Sigmoid colon (tissue), 7 donors: ENCODE data around the gene CEACAM16. TPM values are rescaled to one million over a fixed set of nuclear protein-coding genes. Genes with fewer than 3 reads are reported as not detected.

ENCODE experiments used
- DNase-seq: peaks from one replicate; pipeline ENCODE4 v3.0.0-alpha.2; 2019
- H3K27ac ChIP-seq, 4 donors: fragments of 200-600 bp; sonication (generic); one replicate each; pipeline ENCODE4 v1.5.1; 2016 to 2019; ENCODE audit warnings: mild to moderate bottlenecking in 1 of 4
- H3K27me3 ChIP-seq, 3 donors: fragments of 200-600 bp; sonication (generic); one replicate each; pipeline ENCODE4 v1.5.1; 2019; ENCODE audit warnings: mild to moderate bottlenecking in 1 of 3
- H3K36me3 ChIP-seq, 4 donors: fragments of 200-600 bp; sonication (generic); one replicate each; pipeline ENCODE4 v1.5.1; 2016 to 2019
- H3K4me1 ChIP-seq, 4 donors: fragments of 200-600 bp; sonication (generic); one replicate each; pipeline ENCODE4 v1.5.1; 2017 to 2019
- H3K4me3 ChIP-seq, 4 donors: fragments of 200-600 bp; sonication (generic); one replicate each; pipeline ENCODE4 v1.5.1; 2017 to 2019; ENCODE audit warnings: mild to moderate bottlenecking in 2 of 4, moderate library complexity in 1 of 4
- H3K9me3 ChIP-seq, 4 donors: fragments of 200-600 bp in 3 of 4; sonication (generic) in 3 of 4; one replicate each; pipeline versions ENCODE4 v1.5.1 to v1.6.1; 2013 to 2019
- EP300 ChIP-seq, 4 donors: sonication (generic); formaldehyde crosslinking; IDR thresholded peaks; one replicate each; pipeline ENCODE4 v1.6.1; 2017; ENCODE audit warnings: antibody characterized with exemption in 4 of 4
- POLR2A ChIP-seq, 2 donors: fragments of 450-650 bp; IDR thresholded peaks; one replicate each; pipeline ENCODE4 v1.6.1; 2016; ENCODE audit warnings: antibody characterized with exemption in 2 of 2, mild to moderate bottlenecking in 2 of 2, moderate library complexity in 2 of 2
- POLR2AphosphoS5 ChIP-seq, 4 donors: sonication (generic); formaldehyde crosslinking; IDR thresholded peaks; one replicate each; pipeline ENCODE4 v1.6.1; 2017; ENCODE audit warnings: antibody characterized with exemption in 4 of 4
- WGBS, 2 donors: extraction: QIAGEN DNeasy Blood & Tissue Kit; methylation state at CpG; one replicate each; pipeline ENCODE4 v1.1.7; 2013; 5-methylcytosine and 5-hydroxymethylcytosine counted together
- intact Hi-C: fragments of 100-400 bp; cut with DNase I; formaldehyde crosslinking; loops from one replicate; pipeline ENCODE4 v1.15.1; 2023
- polyA plus RNA-seq, 3 donors: library from polyadenylated mRNA; stranded (reverse); fragments of 200-250 nt; gene quantifications; one replicate each; pipeline ENCODE4 v1.2.3, GENCODE V29; 2013
- total RNA-seq, 4 donors: library from RNA; depleted of rRNA; stranded (reverse); fragments of >200 nt; gene quantifications; one replicate each; pipeline ENCODE4 v1.1.0, GENCODE V29; 2016
- TF ChIP-seq, protein P1 (sequence below), 4 experiments: fragments of 450-650 bp in 3 of 4; fragments of 200-600 bp in 1 of 4; IDR thresholded peaks; one replicate each; pipeline ENCODE4 v1.5.1; 2016 to 2019; ENCODE audit warnings: antibody characterized with exemption in 4 of 4, mild to moderate bottlenecking in 3 of 4, moderate library complexity in 2 of 4
- donor health status: healthy with polysubstance abuse.
- donor health status: Bipolar disorder and iron deficiency.
- donor health status: healthy.

Gene CEACAM16
- total and polyA plus RNA-seq, 7 donors: not detected

DNA sequence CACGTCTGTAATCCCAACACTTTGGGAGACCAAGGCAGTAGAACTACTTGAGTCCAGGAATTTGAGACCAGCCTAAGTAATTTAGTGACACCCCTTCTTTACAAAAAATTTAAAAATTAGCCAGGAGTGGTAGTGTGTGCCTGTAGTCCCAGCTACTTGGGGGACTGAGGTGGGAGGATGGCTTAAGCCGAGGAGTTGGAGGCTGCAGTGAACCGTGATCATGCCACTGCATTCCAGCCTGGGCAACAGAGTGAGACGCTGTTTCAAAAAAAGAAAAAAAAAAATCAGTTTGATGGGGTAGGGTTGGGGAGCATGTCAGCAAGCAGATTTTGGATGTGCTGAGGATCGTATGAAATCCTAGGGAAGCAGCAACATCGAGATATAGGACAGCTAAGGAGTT, 23.4 kb upstream of the CEACAM16 start:
- intact Hi-C loops: no loop called here
- no peaks in the 10 kb centered on the region for H3K9me3 ChIP-seq
- no peak for DNase-seq
- H3K36me3 ChIP-seq: no peaks in the 10 kb centered on the region
- H3K4me3 ChIP-seq: no peak overlapping the region
- TF ChIP-seq EP300 (IDR thresholded peaks at IDR 0.05): no peak
- H3K4me1 ChIP-seq: no peaks in the 10 kb centered on the region
- 93 to 95% methylated on average over 6 of the region's 6 CpGs for WGBS, 2 donors
- H3K27me3 ChIP-seq: no peaks in the 10 kb centered on the region
- H3K27ac ChIP-seq: no peak overlapping the region

DNA sequence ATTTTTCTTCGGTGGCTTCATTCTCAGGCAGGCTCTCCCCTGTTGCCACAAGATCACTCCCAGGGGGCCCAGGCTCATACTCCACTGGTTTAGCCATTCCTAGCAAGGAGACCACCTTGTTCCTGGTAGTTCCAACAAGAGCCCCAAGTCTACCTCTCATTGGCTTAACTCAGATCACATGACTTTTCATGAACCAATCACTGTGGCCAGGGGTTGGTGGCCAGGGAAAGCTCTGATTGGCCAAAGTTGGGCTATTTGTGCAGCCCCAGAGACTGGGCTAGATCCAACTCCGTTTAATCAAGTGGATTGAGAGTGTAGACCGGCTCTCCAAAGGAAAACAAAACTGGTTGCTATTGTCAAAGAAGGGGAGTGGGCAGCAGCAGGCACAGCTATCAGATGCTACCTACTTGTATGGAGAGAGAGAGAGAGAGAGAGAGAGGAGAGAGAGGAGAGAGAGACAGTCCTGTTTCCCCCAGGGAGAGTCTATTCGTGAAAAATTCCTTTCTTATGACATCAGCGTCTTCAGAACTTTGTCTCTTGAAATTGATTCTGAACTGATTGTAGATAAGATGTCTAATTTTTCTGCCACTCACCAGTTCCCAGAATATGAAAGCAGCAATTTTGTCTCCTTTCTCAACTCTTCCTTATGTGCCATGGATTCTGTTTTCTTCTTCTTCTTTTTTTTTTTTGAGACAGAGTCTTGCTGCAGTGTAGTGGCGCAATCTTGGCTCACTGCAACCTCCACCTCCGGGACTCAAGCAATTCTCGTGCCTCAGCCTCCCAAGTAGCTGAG, 21.7 kb upstream of the CEACAM16 start:
- Histone ChIP-seq H3K36me3 (no peaks in the 10 kb centered on the region), H3K27ac (no peak overlapping the region), H3K9me3 (no peaks in the 10 kb centered on the region), H3K27me3 (no peaks in the 10 kb centered on the region), H3K4me3 (no peak overlapping the region), H3K4me1 (no peaks in the 10 kb centered on the region)
- no peak for TF ChIP-seq EP300 (IDR thresholded peaks at IDR 0.05)
- no peak for TF ChIP-seq POLR2A (IDR thresholded peaks at IDR 0.05)
- TF ChIP-seq, protein P1, sequence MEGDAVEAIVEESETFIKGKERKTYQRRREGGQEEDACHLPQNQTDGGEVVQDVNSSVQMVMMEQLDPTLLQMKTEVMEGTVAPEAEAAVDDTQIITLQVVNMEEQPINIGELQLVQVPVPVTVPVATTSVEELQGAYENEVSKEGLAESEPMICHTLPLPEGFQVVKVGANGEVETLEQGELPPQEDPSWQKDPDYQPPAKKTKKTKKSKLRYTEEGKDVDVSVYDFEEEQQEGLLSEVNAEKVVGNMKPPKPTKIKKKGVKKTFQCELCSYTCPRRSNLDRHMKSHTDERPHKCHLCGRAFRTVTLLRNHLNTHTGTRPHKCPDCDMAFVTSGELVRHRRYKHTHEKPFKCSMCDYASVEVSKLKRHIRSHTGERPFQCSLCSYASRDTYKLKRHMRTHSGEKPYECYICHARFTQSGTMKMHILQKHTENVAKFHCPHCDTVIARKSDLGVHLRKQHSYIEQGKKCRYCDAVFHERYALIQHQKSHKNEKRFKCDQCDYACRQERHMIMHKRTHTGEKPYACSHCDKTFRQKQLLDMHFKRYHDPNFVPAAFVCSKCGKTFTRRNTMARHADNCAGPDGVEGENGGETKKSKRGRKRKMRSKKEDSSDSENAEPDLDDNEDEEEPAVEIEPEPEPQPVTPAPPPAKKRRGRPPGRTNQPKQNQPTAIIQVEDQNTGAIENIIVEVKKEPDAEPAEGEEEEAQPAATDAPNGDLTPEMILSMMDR (IDR thresholded peaks at IDR 0.05): no peak
- TF ChIP-seq POLR2AphosphoS5 (IDR thresholded peaks at IDR 0.05): no peak
- intact Hi-C loops: no loop called here
- no peak for DNase-seq
- WGBS, 2 donors: 76 to 81% methylated on average over 8 of the region's 8 CpGs

DNA sequence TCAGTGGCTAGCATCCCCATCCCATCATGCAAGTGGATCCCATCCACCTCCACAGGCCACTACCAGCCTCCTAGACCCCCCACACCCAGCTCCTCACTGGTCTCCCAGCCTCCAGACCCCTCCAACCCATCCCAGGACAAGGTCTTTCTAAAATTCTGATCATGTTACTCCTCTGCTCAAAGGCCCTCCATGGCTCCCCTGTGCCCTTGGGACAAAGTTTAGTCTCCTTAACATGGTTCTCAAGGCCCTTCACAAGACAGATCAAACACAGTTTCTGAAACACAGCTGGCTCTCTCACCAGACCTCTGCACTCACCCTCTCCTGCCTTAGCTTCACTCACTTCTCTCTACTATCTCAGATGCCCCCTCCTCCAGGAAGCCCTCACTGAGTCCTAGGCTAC, 18.4 kb upstream of the CEACAM16 start:
- intact Hi-C loops: no loop called here
- Histone ChIP-seq H3K27ac (no peak overlapping the region), H3K4me3 (no peak overlapping the region), H3K36me3 (peaks cover 0 to 3% (median 0%) of the 10 kb centered on the region in 4 donors), H3K4me1 (no peaks in the 10 kb centered on the region), H3K9me3 (no peaks in the 10 kb centered on the region), H3K27me3 (no peaks in the 10 kb centered on the region)
- DNase-seq: no peak
- TF ChIP-seq POLR2AphosphoS5 (IDR thresholded peaks at IDR 0.05): no peak
- TF ChIP-seq POLR2A (IDR thresholded peaks at IDR 0.05): no peak
- TF ChIP-seq, protein P1 (IDR thresholded peaks at IDR 0.05): no peak
- no peak for TF ChIP-seq EP300 (IDR thresholded peaks at IDR 0.05)

DNA sequence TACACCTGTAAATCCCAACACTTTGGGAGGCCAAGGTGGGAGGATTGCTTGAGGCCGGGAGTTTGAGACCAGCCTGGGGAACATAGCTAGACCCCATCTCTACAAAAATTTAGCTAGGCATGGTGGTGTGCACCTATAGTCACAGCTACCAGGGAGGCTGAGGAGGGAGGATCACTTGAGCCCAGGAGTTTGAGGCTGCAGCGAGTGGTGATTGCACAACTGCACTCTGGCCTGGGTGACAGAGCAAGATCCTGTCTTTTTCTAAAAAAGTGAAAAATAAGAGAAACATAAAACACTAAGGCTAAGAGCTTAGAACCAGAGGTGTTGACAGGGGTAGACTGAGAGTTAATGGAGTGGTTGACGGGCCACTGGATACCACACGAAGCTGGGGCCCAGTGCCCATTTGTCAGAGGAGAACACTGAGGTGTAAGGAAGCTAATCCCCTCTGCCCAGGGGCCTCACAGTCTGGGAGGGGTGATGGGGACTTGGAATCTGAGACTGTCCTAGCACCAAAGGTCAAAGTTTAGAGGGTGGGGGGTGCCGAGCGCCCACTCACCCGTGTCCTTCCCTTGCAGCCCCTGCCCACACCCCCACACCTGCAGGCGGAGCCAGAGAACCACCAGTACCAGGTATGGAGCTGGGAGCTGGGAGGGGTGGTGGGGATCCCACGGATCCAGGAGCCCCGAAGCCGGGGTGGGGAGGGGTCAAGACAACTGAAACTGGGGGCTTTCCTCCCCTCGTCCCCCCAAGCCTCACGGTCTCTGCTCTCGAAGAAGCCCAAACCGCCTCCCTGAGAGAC, 16.8 kb upstream of the CEACAM16 start:
- no peak overlapping the region for H3K27ac ChIP-seq
- 85 to 90% methylated on average over 15 of the region's 15 CpGs for WGBS, 2 donors
- H3K9me3 ChIP-seq: no peaks in the 10 kb centered on the region
- no peak overlapping the region for H3K4me3 ChIP-seq
- DNase-seq: no peak
- no peaks in the 10 kb centered on the region for H3K4me1 ChIP-seq
- no peaks in the 10 kb centered on the region for H3K27me3 ChIP-seq
- intact Hi-C loops: no loop called here
- H3K36me3 ChIP-seq: peaks cover 0 to 3% (median 0%) of the 10 kb centered on the region in 4 donors
- TF ChIP-seq EP300 (IDR thresholded peaks at IDR 0.05): no peak
- TF ChIP-seq POLR2AphosphoS5 (IDR thresholded peaks at IDR 0.05): no peak
- TF ChIP-seq, protein P1 (IDR thresholded peaks at IDR 0.05): no peak
- no peak for TF ChIP-seq POLR2A (IDR thresholded peaks at IDR 0.05)

DNA sequence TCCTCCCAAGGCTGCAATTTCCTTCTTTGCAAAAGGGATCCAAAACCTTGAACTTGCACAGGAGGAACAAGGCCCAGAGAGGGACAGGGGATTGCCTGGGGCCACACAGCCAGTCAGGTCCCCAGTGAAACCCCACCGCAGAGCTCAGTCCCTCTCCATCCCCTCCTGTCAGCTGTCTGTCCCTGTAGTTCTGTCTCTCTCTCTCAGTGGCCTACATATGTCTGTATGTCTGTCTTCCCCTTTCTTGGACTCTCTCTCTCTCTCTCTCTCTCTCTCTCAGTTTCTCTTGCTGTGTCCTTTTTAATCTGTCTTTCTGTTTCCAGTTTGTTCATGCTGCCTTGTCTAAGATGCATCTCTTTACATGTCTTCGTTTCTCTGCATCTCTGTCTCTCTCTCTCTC, 16.1 kb upstream of the CEACAM16 start:
- DNase-seq: no peak
- 88 to 93% methylated on average over 2 of the region's 2 CpGs for WGBS, 2 donors
- TF ChIP-seq EP300 (IDR thresholded peaks at IDR 0.05) (no peak), POLR2AphosphoS5 (IDR thresholded peaks at IDR 0.05) (no peak), POLR2A (IDR thresholded peaks at IDR 0.05) (no peak)
- TF ChIP-seq, protein P1 (IDR thresholded peaks at IDR 0.05): no peak
- no peak overlapping the region for H3K4me3 ChIP-seq
- H3K36me3 ChIP-seq: peaks cover 0 to 3% (median 0%) of the 10 kb centered on the region in 4 donors
- intact Hi-C loops: no loop called here
- no peaks in the 10 kb centered on the region for H3K9me3 ChIP-seq
- H3K4me1 ChIP-seq: no peaks in the 10 kb centered on the region
- H3K27ac ChIP-seq: no peak overlapping the region
- H3K27me3 ChIP-seq: no peaks in the 10 kb centered on the region
